ENCODE data around the gene CD22. TPM values are rescaled to one million over a fixed set of nuclear protein-coding genes. Genes with fewer than 3 reads are reported as not detected.
A peak's percentile ranks its signal among the peaks of the same experiment; 100 is the strongest.

CD22 gene
- total RNA-seq, 1 donor from 2014 or later, result 19.1 TPM

GRCh38 chr19:35297515-35297848 is 31.5 kb upstream of the CD22 start:
- TF ChIP-seq CTCF (IDR thresholded peaks at IDR 0.05), result no peak
- H3K4me1 ChIP-seq, result no peaks in the 10 kb centered on the region
- no peak for DNase-seq
- no peaks in the 10 kb centered on the region for H3K9me3 ChIP-seq
- no peak overlapping the region for H3K27ac ChIP-seq
- H3K36me3 ChIP-seq, result no peaks in the 10 kb centered on the region
- intact Hi-C loops (cut with DNase I), result no loop called here
- H3K27me3 ChIP-seq (ENCODE audit: low read depth), result peaks cover 14% of the 10 kb centered on the region
- no peak for ATAC-seq
- no peak overlapping the region for H3K4me3 ChIP-seq

GRCh38 chr19:35297922-35298321 is 31.1 kb upstream of the CD22 start:
- no peak for TF ChIP-seq CTCF (IDR thresholded peaks at IDR 0.05)
- Histone ChIP-seq H3K27me3 (ENCODE audit: low read depth) (peaks cover 14% of the 10 kb centered on the region), H3K9me3 (no peaks in the 10 kb centered on the region), H3K27ac (no peak overlapping the region), H3K4me3 (no peak overlapping the region), H3K4me1 (no peaks in the 10 kb centered on the region), H3K36me3 (no peaks in the 10 kb centered on the region)
- intact Hi-C loops (cut with DNase I), result no loop called here
- ATAC-seq, result no peak
- DNase-seq, result no peak

- H3K27me3 ChIP-seq (ENCODE audit: low read depth), result peaks cover 11% of the 10 kb centered on the region
Measured at GRCh38 chr19:35298561-35298972, 30.4 kb upstream of the CD22 start.

GRCh38 chr19:35299523-35300338 is 29.3 kb upstream of the CD22 start:
- no peak for TF ChIP-seq CTCF (IDR thresholded peaks at IDR 0.05)
- Histone ChIP-seq H3K36me3 (no peaks in the 10 kb centered on the region), H3K4me1 (no peaks in the 10 kb centered on the region), H3K4me3 (no peak overlapping the region), H3K27me3 (ENCODE audit: low read depth) (peaks cover 4% of the 10 kb centered on the region), H3K27ac (no peak overlapping the region), H3K9me3 (no peaks in the 10 kb centered on the region)
- DNase-seq (no peak), ATAC-seq (peak; percentile 15 to 50)
- intact Hi-C loops (cut with DNase I), result no loop called here

More at GRCh38 chr19:35298561-35298972, 30.4 kb upstream of the CD22 start:
- Histone ChIP-seq H3K9me3 (no peaks in the 10 kb centered on the region), H3K4me3 (no peak overlapping the region), H3K36me3 (no peaks in the 10 kb centered on the region), H3K27ac (no peak overlapping the region), H3K4me1 (no peaks in the 10 kb centered on the region)
- no peak for TF ChIP-seq CTCF (IDR thresholded peaks at IDR 0.05)
- ATAC-seq, result no peak
- DNase-seq, result no peak
- intact Hi-C loops (cut with DNase I), result no loop called here

GRCh38 chr19:35300339-35300649 is 28.7 kb upstream of the CD22 start:
- DNase-seq, result no peak
- no peak for ATAC-seq
- Histone ChIP-seq H3K9me3 (no peaks in the 10 kb centered on the region), H3K36me3 (no peaks in the 10 kb centered on the region), H3K27me3 (ENCODE audit: low read depth) (peaks cover 8% of the 10 kb centered on the region), H3K4me1 (no peaks in the 10 kb centered on the region), H3K4me3 (no peak overlapping the region), H3K27ac (no peak overlapping the region)
- TF ChIP-seq CTCF (IDR thresholded peaks at IDR 0.05), result no peak
- intact Hi-C loops (cut with DNase I), result no loop called here

All from lower lobe of right lung (tissue), 2 donors.